HCT116 (cell line): ENCODE measurements around the gene SORCS2. TPM values are rescaled to one million over a fixed set of nuclear protein-coding genes. Genes with fewer than 3 reads are reported as not detected.
A peak's percentile ranks its signal among the peaks of the same experiment; 100 is the strongest.

ENCODE experiments used
- ATAC-seq: fragments of 200-7000 bp; cut with Tn5 transposase; 2 replicates; pipeline ENCODE4 v1.9.1; 2020; ENCODE audit warnings: mild to moderate bottlenecking, moderate library complexity
- BruUV-seq: library from RNA; stranded (reverse); fragments of 400-500 nt; replicated peaks from 2 replicates; lab custom pipeline; 2021; lab: Mats Ljungman, UMichigan
- CTCF ChIA-PET: fragments of 300-600 bp; sonication (Branson Sonifier 250); formaldehyde crosslinking; loops from one replicate; lab custom pipeline; 2021; ENCODE audit warnings: antibody characterized with exemption; lab: Charles Lee
- POLR2A ChIA-PET: fragments of 300-600, 350-600 bp; sonication (Branson Sonifier 250); formaldehyde crosslinking; loops from one replicate; lab custom pipeline; 2021; ENCODE audit warnings: antibody characterized with exemption; lab: Charles Lee
- RAD21 ChIA-PET, 2 experiments: fragments of 300-600 bp; sonication (Branson Sonifier 250); formaldehyde crosslinking; loops; one replicate each; lab custom pipeline; 2023; ENCODE audit warnings: low total read pairs in 2 of 2; ENCODE audit not compliant: uncharacterized antibody in 2 of 2, unreplicated experiment in 2 of 2, low non-redundant PET in 1 of 2; lab: Charles Lee
- DNase-seq: peaks from one replicate; pipeline ENCODE4 v3.0.0-alpha.2; 2010; ENCODE audit warnings: low read depth, low spot score
- H2AFZ ChIP-seq: fragments of 200-600 bp; shearing (Covaris generic), sonication (generic); 2 replicates; pipeline ENCODE4 v1.6.1; 2017; ENCODE audit warnings: low read depth, mixed run types, mixed read lengths, antibody characterized with exemption, low read length; ENCODE audit not compliant: poor library complexity, severe bottlenecking
- H3K27ac ChIP-seq: 2 replicates; pipeline ENCODE4 v1.5.1; 2012; ENCODE audit warnings: low read depth, low read length
- H3K27me3 ChIP-seq: fragments of 200-600 bp; sonication (generic); 2 replicates; pipeline ENCODE4 v1.6.1; 2016; ENCODE audit warnings: mixed run types, low read length, mixed read lengths; ENCODE audit not compliant: insufficient read depth
- H3K36me3 ChIP-seq, 2 experiments: fragments of 200-500 bp in 1 of 2; fragments of 200-600 bp in 1 of 2; sonication (Bioruptor generic) in 1 of 2; sonication (generic) in 1 of 2; 2 replicates each; pipeline versions ENCODE4 v1.5.1 to v1.6.1; 2014 to 2016; ENCODE audit warnings: low read length in 2 of 2, inconsistent platforms in 1 of 2, mixed read lengths in 1 of 2, mixed run types in 1 of 2; ENCODE audit not compliant: insufficient read depth in 2 of 2, control insufficient read depth in 1 of 2
- H3K4me1 ChIP-seq, 2 experiments: fragments of 200-600 bp in 1 of 2; sonication (generic) in 1 of 2; 2 replicates each; pipeline versions ENCODE4 v1.5.1 to v1.6.1; 2012 to 2017; ENCODE audit warnings: low read length in 2 of 2, inconsistent platforms in 1 of 2, mild to moderate bottlenecking in 1 of 2, mixed read lengths in 1 of 2, mixed run types in 1 of 2, moderate library complexity in 1 of 2; ENCODE audit not compliant: insufficient read depth in 2 of 2, control insufficient read depth in 1 of 2
- H3K4me2 ChIP-seq: fragments of 200-600 bp; sonication (generic); 2 replicates; pipeline ENCODE4 v1.6.1; 2017; ENCODE audit warnings: mixed run types, low read length, mixed read lengths
- H3K4me3 ChIP-seq, 2 experiments: fragments of 200-600 bp in 1 of 2; sonication (generic) in 1 of 2; replicated peaks in 1 of 2; 2 replicates each; pipeline ENCODE4 v1.5.1; 2011 to 2016; ENCODE audit warnings: low read length in 2 of 2, control low read depth in 1 of 2, low read depth in 1 of 2, mild to moderate bottlenecking in 1 of 2, mixed read lengths in 1 of 2, mixed run types in 1 of 2
- H3K79me2 ChIP-seq: fragments of 200-600 bp; sonication (generic); 2 replicates; pipeline ENCODE4 v1.6.1; 2017; ENCODE audit warnings: mild to moderate bottlenecking, mixed run types, low read length, moderate library complexity, mixed read lengths; ENCODE audit not compliant: insufficient read depth
- H3K9ac ChIP-seq: fragments of 200-600 bp; sonication (generic); 2 replicates; pipeline ENCODE4 v1.6.1; 2016; ENCODE audit warnings: low read length, mixed read lengths
- H3K9me2 ChIP-seq: fragments of 200-600 bp; sonication (generic), shearing (Covaris generic); 2 replicates; pipeline ENCODE4 v1.6.1; 2017; ENCODE audit warnings: mixed run types, mild to moderate bottlenecking, moderate library complexity; ENCODE audit not compliant: insufficient read depth
- H3K9me3 ChIP-seq, 2 experiments: fragments of 200-500 bp in 1 of 2; fragments of 200-600 bp in 1 of 2; sonication (Bioruptor generic) in 1 of 2; sonication (generic) in 1 of 2; 2 replicates each; pipeline ENCODE4 v1.6.1; 2014 to 2017; ENCODE audit warnings: low read length in 2 of 2, mixed read lengths in 2 of 2, inconsistent platforms in 1 of 2, low read depth in 1 of 2, mild to moderate bottlenecking in 1 of 2, mixed run types in 1 of 2, moderate library complexity in 1 of 2; ENCODE audit not compliant: control insufficient read depth in 1 of 2, insufficient read depth in 1 of 2
- H4K20me1 ChIP-seq: fragments of 200-600 bp; sonication (generic), shearing (Covaris generic); 2 replicates; pipeline ENCODE4 v1.6.1; 2017; ENCODE audit warnings: mixed run types, mild to moderate bottlenecking, moderate library complexity; ENCODE audit not compliant: insufficient read depth
- CBX3 ChIP-seq: IDR thresholded peaks from 2 replicates; pipeline ENCODE4 v1.6.1; 2012; ENCODE audit warnings: low read depth
- EGR1 ChIP-seq: IDR thresholded peaks from 2 replicates; pipeline ENCODE4 v1.6.1; 2012; ENCODE audit warnings: low read depth
- EZH2 ChIP-seq: fragments of 200-600 bp; sonication (generic); IDR thresholded peaks from 2 replicates; pipeline ENCODE4 v1.6.1; 2017; ENCODE audit warnings: antibody characterized with exemption, mixed run types
- EZH2phosphoT487 ChIP-seq: fragments of 200-600 bp; IDR thresholded peaks from 2 replicates; pipeline ENCODE4 v1.6.1; 2018; ENCODE audit warnings: antibody characterized with exemption, borderline replicate concordance
- POLR2AphosphoS5 ChIP-seq: IDR thresholded peaks from 2 replicates; pipeline ENCODE4 v1.6.1; 2011; ENCODE audit warnings: mild to moderate bottlenecking, low read depth, low read length, moderate library complexity
- RAD21 ChIP-seq: IDR thresholded peaks from 2 replicates; pipeline ENCODE4 v1.6.1; 2012; ENCODE audit warnings: low read depth, mild to moderate bottlenecking
- SIN3A ChIP-seq: IDR thresholded peaks from 2 replicates; pipeline ENCODE4 v1.6.1; 2012; ENCODE audit warnings: low read depth
- TCF7L2 ChIP-seq: IDR thresholded peaks from 2 replicates; pipeline ENCODE4 v1.7.0; 2011; ENCODE audit warnings: borderline replicate concordance, inconsistent platforms; ENCODE audit not compliant: insufficient read depth, insufficient read length; ENCODE audit errors: extremely low read depth
- intact Hi-C: fragments of 100-400 bp; cut with micrococcal nuclease; formaldehyde crosslinking; loops from 2 replicates; pipeline ENCODE4 v1.10.0; 2022
- total RNA-seq: library from RNA; stranded (reverse); gene quantifications from one replicate; pipeline ENCODE4 v1.2.1, GENCODE V29; 2021; ENCODE audit not compliant: unreplicated experiment
- TF ChIP-seq, protein P1 (sequence below): IDR thresholded peaks from 2 replicates; pipeline ENCODE4 v1.6.1; 2011; ENCODE audit warnings: mild to moderate bottlenecking, low read length, moderate library complexity; ENCODE audit not compliant: insufficient replicate concordance; ENCODE audit errors: extremely low read depth

Gene SORCS2
- total RNA-seq, 1 experiment from 2014 or later = 0.37 TPM

DNA sequence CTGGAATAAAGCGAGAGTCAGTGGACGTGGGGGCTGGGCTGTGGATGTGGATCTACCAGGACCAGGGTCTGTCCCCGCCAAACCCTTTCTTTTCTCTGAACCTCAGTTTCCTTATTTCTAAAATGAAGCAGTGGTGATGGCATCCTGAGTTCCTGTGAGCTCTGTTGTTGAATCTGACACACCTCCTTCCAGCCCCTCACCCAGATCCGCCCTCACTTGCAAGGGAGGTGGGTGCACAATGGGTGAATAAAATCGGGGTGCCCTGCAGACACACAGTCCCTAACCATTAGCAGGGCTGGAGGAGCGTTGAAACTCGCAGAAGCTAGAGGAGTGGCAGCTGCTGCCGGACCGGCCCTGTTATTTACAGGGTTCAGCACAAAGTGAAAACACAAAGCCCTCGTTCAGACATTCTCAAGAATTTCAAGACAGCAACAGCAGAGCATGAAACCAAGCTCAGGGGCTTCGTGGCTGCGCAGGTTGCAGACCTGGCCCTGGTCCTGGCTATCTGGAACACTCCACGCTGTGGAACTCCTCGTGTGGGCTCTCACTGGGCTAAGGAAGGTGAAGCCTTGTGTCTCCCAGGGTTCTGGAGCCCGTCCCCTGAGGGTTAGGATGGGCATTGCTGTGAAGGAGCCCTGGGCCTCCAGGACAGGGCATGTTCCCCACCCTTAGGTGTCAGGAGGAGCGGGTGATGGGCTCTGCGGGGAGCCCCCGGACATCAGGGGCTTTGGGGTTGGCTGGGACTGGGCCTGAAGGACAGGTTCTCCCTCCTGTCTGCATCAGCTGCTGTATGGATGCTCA lies 199.5 kb downstream of the SORCS2 start (continued):
- no peak for TF ChIP-seq SIN3A
- no peak for TF ChIP-seq POLR2AphosphoS5
- TF ChIP-seq, protein P1, sequence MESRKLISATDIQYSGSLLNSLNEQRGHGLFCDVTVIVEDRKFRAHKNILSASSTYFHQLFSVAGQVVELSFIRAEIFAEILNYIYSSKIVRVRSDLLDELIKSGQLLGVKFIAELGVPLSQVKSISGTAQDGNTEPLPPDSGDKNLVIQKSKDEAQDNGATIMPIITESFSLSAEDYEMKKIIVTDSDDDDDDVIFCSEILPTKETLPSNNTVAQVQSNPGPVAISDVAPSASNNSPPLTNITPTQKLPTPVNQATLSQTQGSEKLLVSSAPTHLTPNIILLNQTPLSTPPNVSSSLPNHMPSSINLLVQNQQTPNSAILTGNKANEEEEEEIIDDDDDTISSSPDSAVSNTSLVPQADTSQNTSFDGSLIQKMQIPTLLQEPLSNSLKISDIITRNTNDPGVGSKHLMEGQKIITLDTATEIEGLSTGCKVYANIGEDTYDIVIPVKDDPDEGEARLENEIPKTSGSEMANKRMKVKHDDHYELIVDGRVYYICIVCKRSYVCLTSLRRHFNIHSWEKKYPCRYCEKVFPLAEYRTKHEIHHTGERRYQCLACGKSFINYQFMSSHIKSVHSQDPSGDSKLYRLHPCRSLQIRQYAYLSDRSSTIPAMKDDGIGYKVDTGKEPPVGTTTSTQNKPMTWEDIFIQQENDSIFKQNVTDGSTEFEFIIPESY = no peak
- TF ChIP-seq, all 23 proteins: peak for 0

DNA sequence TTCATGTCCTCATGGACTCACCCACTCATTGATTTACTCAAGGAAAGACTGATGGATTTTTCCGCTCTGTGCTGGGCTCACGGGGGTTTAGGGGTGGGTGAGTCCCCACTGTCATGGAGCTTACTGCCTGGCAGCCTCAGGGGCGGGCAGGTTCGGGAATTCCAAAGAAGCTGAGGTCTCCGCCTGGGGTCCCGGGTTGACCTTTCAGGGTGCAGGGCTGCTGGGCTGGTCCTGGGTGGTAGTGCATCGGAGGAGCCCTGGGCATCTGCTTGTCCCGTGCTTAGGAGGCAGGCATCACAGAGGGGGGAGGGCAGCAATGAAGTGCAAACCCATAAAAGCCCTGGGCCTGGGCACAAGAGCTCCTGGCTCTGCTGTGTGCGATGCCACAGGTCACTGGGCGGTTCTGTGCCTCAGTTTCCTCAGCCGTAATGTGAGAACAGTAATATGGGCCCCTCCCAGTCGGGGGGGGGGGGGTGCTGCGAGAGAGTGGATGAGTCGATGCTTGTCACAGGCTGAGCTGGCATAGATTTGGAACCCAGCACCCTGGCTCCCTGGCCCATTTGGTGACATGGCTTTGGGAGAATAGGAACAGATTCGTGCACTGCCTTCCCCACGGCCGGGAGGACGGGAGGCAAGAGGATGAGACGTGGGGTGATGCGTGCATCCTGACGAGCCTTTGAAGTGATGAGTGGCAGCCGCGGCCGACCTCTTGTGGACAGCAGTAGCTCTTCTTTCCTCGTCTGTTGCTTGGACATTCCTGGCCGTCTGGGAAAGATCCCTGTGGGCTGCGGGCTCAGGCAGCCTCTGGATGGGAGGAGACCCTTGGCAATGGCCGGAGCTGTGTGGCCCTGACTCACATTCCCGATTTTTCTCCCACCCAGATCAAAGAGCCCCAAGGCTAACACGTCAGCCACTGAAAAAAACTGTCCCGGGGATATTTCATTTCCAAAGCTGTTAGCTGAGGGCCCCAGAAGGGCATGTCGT lies 200.4 kb downstream of the SORCS2 start:
- Histone ChIP-seq H3K9me3 (no peaks in the 10 kb centered on the region), H3K4me2 (no peak overlapping the region), H3K4me3 (no peak overlapping the region), H3K27me3 (peaks cover 30% of the 10 kb centered on the region; the same call in 1 of the 2 replicates), H3K9ac (no peak overlapping the region), H2AFZ (no peak overlapping the region), H3K36me3 (no peaks in the 10 kb centered on the region), H3K9me2 (no peaks in the 10 kb centered on the region), H3K79me2 (no peaks in the 10 kb centered on the region), H4K20me1 (no peaks in the 10 kb centered on the region), H3K27ac (no peak overlapping the region), H3K4me1 (peaks cover 0 to under 1% of the 10 kb centered on the region in 2 experiments; a peak in 1 of 4 replicates)
- intact Hi-C loops = no loop called here
- no peak for ATAC-seq
- CTCF ChIA-PET = no interaction called here
- peak; percentile 62 for TF ChIP-seq TCF7L2
- TF ChIP-seq EZH2 = no peak
- TF ChIP-seq EGR1 = no peak
- peak; percentile 18; the same call in 1 of the 2 replicates for TF ChIP-seq RAD21
- no peak for TF ChIP-seq CBX3
- TF ChIP-seq EZH2phosphoT487 = no peak
- DNase-seq = no peak
- BruUV-seq = no TSS peak
- POLR2A ChIA-PET = no interaction called here
- RAD21 ChIA-PET = no interaction called here
